Measurements from ENCODE around the gene GRHL1. TPM values are rescaled to one million over a fixed set of nuclear protein-coding genes. Genes with fewer than 3 reads are reported as not detected.

The GRHL1 gene
- polyA plus RNA-seq, 1 experiment, result 1.7 TPM

- Histone ChIP-seq H3K4me3 (ENCODE audit: low read depth, low read length) (no peak overlapping the region), H3K36me3 (ENCODE audit: control insufficient read depth, insufficient read depth, low read length) (no peaks in the 10 kb centered on the region), H3K27me3 (ENCODE audit: control insufficient read depth, insufficient read depth, low read length) (no peaks in the 10 kb centered on the region)
- DNase-seq (ENCODE audit: low read depth), result no peak
- TF ChIP-seq CTCF (IDR thresholded peaks at IDR 0.05; ENCODE audit: insufficient read depth, low read depth, low read length), result no peak
- POLR2A ChIA-PET, result no interaction called here
- CTCF ChIA-PET, result interaction anchor here (0.8 to 2.8 kb wide), 6 partner anchors 11 to 237 kb away, joined by 3 to 7 read pairs (median 4); no protein-coding TSS in a partner anchor
These were observed 84.1 kb downstream of the GRHL1 start for GRCh38 chr2:10035633-10036032.

- ChIA-PET POLR2A (interaction anchor here (0.7 kb wide), 1 partner anchor 406 kb away, joined by 3 read pairs; the partner anchor contains the start of gene YWHAQ), CTCF (interaction anchor here (0.8 to 2.8 kb wide), 6 partner anchors 11 to 237 kb away, joined by 3 to 7 read pairs (median 4); no protein-coding TSS in a partner anchor)
- TF ChIP-seq CTCF (IDR thresholded peaks at IDR 0.05; ENCODE audit: insufficient read depth, low read depth, low read length), result peak; percentile 56
- DNase-seq (ENCODE audit: low read depth), result no peak
- H3K36me3 ChIP-seq (ENCODE audit: control insufficient read depth, insufficient read depth, low read length), result no peaks in the 10 kb centered on the region
- no peaks in the 10 kb centered on the region for H3K27me3 ChIP-seq (ENCODE audit: control insufficient read depth, insufficient read depth, low read length)
- H3K4me3 ChIP-seq (ENCODE audit: low read depth, low read length), result no peak overlapping the region
These were observed 84.8 kb downstream of the GRHL1 start for GRCh38 chr2:10036095-10036884.

GRCh38 chr2:10038123-10038522 lies 86.6 kb downstream of the GRHL1 start:
- no peak for TF ChIP-seq CTCF (IDR thresholded peaks at IDR 0.05; ENCODE audit: insufficient read depth, low read depth, low read length)
- DNase-seq (ENCODE audit: low read depth), result no peak
- Histone ChIP-seq H3K36me3 (ENCODE audit: control insufficient read depth, insufficient read depth, low read length) (no peaks in the 10 kb centered on the region), H3K27me3 (ENCODE audit: control insufficient read depth, insufficient read depth, low read length) (no peaks in the 10 kb centered on the region), H3K4me3 (ENCODE audit: low read depth, low read length) (no peak overlapping the region)
- ChIA-PET POLR2A (no interaction called here), CTCF (interaction anchor here (0.6 to 2.8 kb wide), 2 partner anchors 54 to 239 kb away, joined by 3 to 7 read pairs; no protein-coding TSS in a partner anchor)

GRCh38 chr2:10038716-10039115 lies 87.2 kb downstream of the GRHL1 start:
- no peak for TF ChIP-seq CTCF (IDR thresholded peaks at IDR 0.05; ENCODE audit: insufficient read depth, low read depth, low read length)
- CTCF ChIA-PET, result interaction anchor here (0.6 kb wide), 1 partner anchor 240 kb away, joined by 3 read pairs; no protein-coding TSS in a partner anchor
- Histone ChIP-seq H3K27me3 (ENCODE audit: control insufficient read depth, insufficient read depth, low read length) (no peaks in the 10 kb centered on the region), H3K36me3 (ENCODE audit: control insufficient read depth, insufficient read depth, low read length) (no peaks in the 10 kb centered on the region), H3K4me3 (ENCODE audit: low read depth, low read length) (no peak overlapping the region)
- no peak for DNase-seq (ENCODE audit: low read depth)
- POLR2A ChIA-PET, result no interaction called here

GRCh38 chr2:10039658-10040410 lies 88.3 kb downstream of the GRHL1 start:
- POLR2A ChIA-PET, result no interaction called here
- no peak for TF ChIP-seq CTCF (IDR thresholded peaks at IDR 0.05; ENCODE audit: insufficient read depth, low read depth, low read length)

More at GRCh38 chr2:10039658-10040410, 88.3 kb downstream of the GRHL1 start:
- no peaks in the 10 kb centered on the region for H3K27me3 ChIP-seq (ENCODE audit: control insufficient read depth, insufficient read depth, low read length)
- H3K4me3 ChIP-seq (ENCODE audit: low read depth, low read length), result no peak overlapping the region
- DNase-seq (ENCODE audit: low read depth), result no peak
- H3K36me3 ChIP-seq (ENCODE audit: control insufficient read depth, insufficient read depth, low read length), result no peaks in the 10 kb centered on the region
- CTCF ChIA-PET, result no interaction called here

Measured in BJ (cell line).